Memory B cell (primary cell): ENCODE measurements around the gene DUSP8.
"Not testable (repeated sequence)": the region's sequence is repeated elsewhere in the genome, so short reads cannot be mapped to it uniquely, and the experiment has no call there.

Experiments used
- ATAC-seq: fragments of 150-1000 bp; cut with Tn5 transposase; 2 replicates; pipeline ENCODE4 v1.10.0; 2021; ENCODE audit warnings: low read depth, mild to moderate bottlenecking, moderate library complexity
- DNase-seq, 2 donors: peaks; one replicate each; pipeline ENCODE4 v3.0.0; 2022; ENCODE audit warnings: low spot score in 2 of 2
- H3K27ac Mint-ChIP-seq: one replicate; pipeline ENCODE4 v1.8.0; 2022; ENCODE audit warnings: mild to moderate bottlenecking, moderate library complexity, mixed read lengths
- H3K27me3 Mint-ChIP-seq: one replicate; pipeline ENCODE4 v1.8.0; 2022; ENCODE audit warnings: mixed read lengths
- H3K36me3 Mint-ChIP-seq: one replicate; pipeline ENCODE4 v1.8.0; 2022; ENCODE audit warnings: mild to moderate bottlenecking, mixed read lengths
- H3K4me1 Mint-ChIP-seq: one replicate; pipeline ENCODE4 v1.8.0; 2022; ENCODE audit warnings: mixed read lengths
- H3K4me3 Mint-ChIP-seq: one replicate; pipeline ENCODE4 v1.8.0; 2022; ENCODE audit warnings: mild to moderate bottlenecking, moderate library complexity, mixed read lengths
- H3K9me3 Mint-ChIP-seq: one replicate; pipeline ENCODE4 v1.8.0; 2022; ENCODE audit warnings: mixed read lengths

DUSP8 gene

GRCh38 chr11:1598406-1598805 is 26.3 kb upstream of the DUSP8 start:
- not testable (repeated sequence) for ATAC-seq, H3K4me3 Mint-ChIP-seq, H3K9me3 Mint-ChIP-seq, DNase-seq, H3K36me3 Mint-ChIP-seq, H3K27me3 Mint-ChIP-seq, H3K27ac Mint-ChIP-seq
- H3K4me1 Mint-ChIP-seq, result peaks cover 22% of the 10 kb centered on the region

DNA sequence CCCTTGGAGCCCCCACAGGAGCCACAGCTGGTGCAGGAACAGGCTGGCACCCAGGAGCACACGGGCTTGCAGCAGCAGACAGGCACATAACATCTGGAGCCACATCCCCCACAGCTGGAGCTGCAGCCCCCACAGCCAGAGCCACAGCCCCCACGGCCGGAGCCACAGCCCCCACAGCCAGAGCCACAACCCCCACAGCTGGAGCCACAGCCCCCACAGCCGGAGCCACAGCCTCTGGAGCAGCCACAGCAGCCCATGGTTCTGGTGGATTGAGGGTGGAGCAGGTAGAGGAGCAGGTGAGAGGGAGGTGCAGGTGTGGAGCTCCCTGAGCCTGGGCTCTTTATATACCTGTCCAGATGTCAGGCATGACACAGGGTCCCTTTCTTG is 25.9 kb upstream of the DUSP8 start, which contains the start of gene KRTAP5-2:
Gene KRTAP5-2, minus strand, starts transcription at position 301 of the 387 bp plus-strand sequence. Its CDS starts 44 bp downstream, at position 257.
- no peak for ATAC-seq
- no peak for DNase-seq
- Mint-ChIP-seq H3K27ac (no peak within 1 kb of the TSS), H3K4me3 (no peak within 1 kb of the TSS), H3K27me3 (peaks cover 6% of the 10 kb centered on the region), H3K4me1 (peaks cover 19% of the 10 kb centered on the region), H3K36me3 (peaks cover 5% of the 10 kb centered on the region), H3K9me3 (no peaks in the 10 kb centered on the region)

GRCh38 chr11:1597331-1597993 is 25.4 kb upstream of the DUSP8 start:
- DNase-seq, result no peak
- no peaks in the 10 kb centered on the region for H3K9me3 Mint-ChIP-seq
- no peak overlapping the region for H3K4me3 Mint-ChIP-seq
- peaks cover 6% of the 10 kb centered on the region for H3K27me3 Mint-ChIP-seq
- ATAC-seq, result no peak
- H3K4me1 Mint-ChIP-seq, result peaks cover 18% of the 10 kb centered on the region
- peaks cover 5% of the 10 kb centered on the region for H3K36me3 Mint-ChIP-seq
- H3K27ac Mint-ChIP-seq, result no peak overlapping the region

DNA sequence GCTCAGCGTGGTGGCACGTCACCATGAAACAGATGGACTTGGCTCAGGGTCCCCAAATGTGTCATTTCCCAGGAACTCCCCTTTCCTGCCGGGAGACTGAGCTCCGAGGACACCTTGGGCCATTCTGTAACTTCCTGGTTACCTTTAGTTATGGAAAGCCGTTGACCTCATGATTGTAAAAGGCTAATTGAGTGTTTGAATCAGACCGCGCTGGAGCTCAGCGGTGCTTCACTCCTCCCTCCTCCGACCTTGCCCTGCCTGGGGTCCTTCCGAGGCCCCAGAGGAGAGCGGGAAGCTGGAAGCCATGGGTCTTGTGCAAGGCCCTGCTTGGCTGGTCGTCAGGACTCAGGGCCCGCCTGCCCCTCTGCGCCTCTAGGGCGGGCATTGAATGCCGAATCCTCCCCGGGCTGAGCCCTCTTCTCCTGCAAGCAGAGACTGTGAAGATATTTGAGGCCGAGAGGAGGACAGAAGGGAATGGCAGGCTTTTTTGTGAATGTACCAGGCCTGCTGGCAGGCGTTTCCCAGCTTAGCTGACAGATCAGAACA is 24.6 kb upstream of the DUSP8 start:
- H3K9me3 Mint-ChIP-seq, H3K27ac Mint-ChIP-seq, ATAC-seq, DNase-seq, H3K4me3 Mint-ChIP-seq, H3K27me3 Mint-ChIP-seq, H3K36me3 Mint-ChIP-seq: not testable (repeated sequence)
- H3K4me1 Mint-ChIP-seq, result peaks cover 15% of the 10 kb centered on the region

DNA sequence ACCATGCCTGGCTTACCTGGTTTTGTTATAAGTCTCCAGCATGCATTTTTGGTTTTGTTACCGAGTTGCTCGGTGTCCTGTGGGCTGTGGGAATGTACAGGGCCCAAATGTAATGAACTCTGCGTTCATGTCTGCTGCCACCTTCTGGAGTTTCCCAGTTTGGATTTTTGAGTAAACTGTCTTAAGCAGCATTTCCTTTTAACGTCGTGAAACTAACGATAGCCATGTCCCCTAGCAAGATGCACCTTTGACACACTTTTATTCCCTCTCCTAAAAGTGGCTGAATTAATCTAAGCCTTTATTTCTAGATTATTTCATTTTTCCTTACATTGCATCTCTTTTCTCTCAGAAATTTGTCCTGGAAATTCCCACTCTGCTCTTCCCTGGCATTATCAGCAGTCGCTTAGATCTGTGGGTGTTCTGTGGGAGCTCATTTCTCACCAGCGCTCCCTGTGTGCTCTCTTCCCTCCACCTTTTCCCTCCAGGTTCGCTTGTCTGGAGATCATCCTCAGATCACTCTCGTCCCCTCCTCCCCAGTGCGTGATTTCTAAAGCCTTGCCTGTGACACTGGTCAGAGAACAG is 24.0 kb upstream of the DUSP8 start:
- DNase-seq, H3K9me3 Mint-ChIP-seq, H3K4me3 Mint-ChIP-seq, H3K27me3 Mint-ChIP-seq, ATAC-seq, H3K36me3 Mint-ChIP-seq: not testable (repeated sequence)
- peak overlapping the region; percentile 18 for H3K27ac Mint-ChIP-seq
- H3K4me1 Mint-ChIP-seq, result peaks cover 13% of the 10 kb centered on the region

DNA sequence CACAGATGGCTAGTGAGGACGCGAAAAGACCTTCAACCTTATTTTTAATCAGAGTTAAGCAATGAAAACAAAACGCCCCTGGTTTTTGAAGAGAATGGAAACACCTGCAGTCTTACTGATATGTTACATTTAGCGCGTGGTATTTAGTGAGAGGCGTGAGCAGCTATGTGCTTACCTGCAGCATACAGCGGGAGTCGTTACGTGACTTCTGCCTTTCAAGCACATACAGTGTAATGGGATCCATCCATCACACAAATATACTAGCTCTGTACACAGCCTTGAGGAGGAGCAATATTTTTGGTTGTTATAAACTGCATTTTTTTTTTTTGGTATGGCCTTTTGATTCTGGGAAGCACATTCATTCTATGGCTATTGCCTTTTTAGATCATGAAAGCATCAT is 20.6 kb upstream of the DUSP8 start:
- Mint-ChIP-seq H3K27me3 (peaks cover 8% of the 10 kb centered on the region), H3K9me3 (peaks cover 7% of the 10 kb centered on the region), H3K27ac (no peak overlapping the region), H3K36me3 (peaks cover 10% of the 10 kb centered on the region), H3K4me1 (peaks cover 23% of the 10 kb centered on the region), H3K4me3 (no peak overlapping the region)
- ATAC-seq (no peak), DNase-seq (no peak)

- ATAC-seq (no peak), DNase-seq (no peak)
- Mint-ChIP-seq H3K4me3 (peak overlapping the region; percentile 43), H3K4me1 (peaks cover 23% of the 10 kb centered on the region), H3K27ac (no peak overlapping the region), H3K36me3 (peaks cover 5% of the 10 kb centered on the region), H3K9me3 (peaks cover 7% of the 10 kb centered on the region), H3K27me3 (peaks cover 3% of the 10 kb centered on the region)
Observed at GRCh38 chr11:1589996-1590395, 17.9 kb upstream of the DUSP8 start.

- peak overlapping the region; percentile 91 for H3K27ac Mint-ChIP-seq
- H3K4me1 Mint-ChIP-seq, result peaks cover 23% of the 10 kb centered on the region
- H3K9me3 Mint-ChIP-seq, H3K27me3 Mint-ChIP-seq, DNase-seq, H3K36me3 Mint-ChIP-seq: not testable (repeated sequence)
- H3K4me3 Mint-ChIP-seq, result peak overlapping the region; percentile 80
- peak; percentile 94 for ATAC-seq
Observed at GRCh38 chr11:1589191-1589963, 17.3 kb upstream of the DUSP8 start.

- peak overlapping the region; percentile 16 for H3K4me3 Mint-ChIP-seq
- peaks cover 7% of the 10 kb centered on the region for H3K9me3 Mint-ChIP-seq
- H3K27ac Mint-ChIP-seq, result no peak overlapping the region
- peaks cover 5% of the 10 kb centered on the region for H3K36me3 Mint-ChIP-seq
- DNase-seq, result no peak
- peaks cover 31% of the 10 kb centered on the region for H3K4me1 Mint-ChIP-seq
- ATAC-seq, result no peak
- peaks cover 3% of the 10 kb centered on the region for H3K27me3 Mint-ChIP-seq
Observed at GRCh38 chr11:1586699-1587098, 14.6 kb upstream of the DUSP8 start.

- not testable (repeated sequence) for H3K27ac Mint-ChIP-seq, H3K36me3 Mint-ChIP-seq, H3K27me3 Mint-ChIP-seq, DNase-seq, ATAC-seq, H3K9me3 Mint-ChIP-seq
- Mint-ChIP-seq H3K4me3 (peak within 1 kb of the TSS; percentile 55), H3K4me1 (peaks cover 29% of the 10 kb centered on the region)
Observed at GRCh38 chr11:1584661-1585370, 12.7 kb upstream of the DUSP8 start, which contains the start of gene KRTAP5-1. Gene KRTAP5-1 (minus strand): TSS chr11:1585283. CDS start chr11:1585249, 34 bp downstream.

DNA sequence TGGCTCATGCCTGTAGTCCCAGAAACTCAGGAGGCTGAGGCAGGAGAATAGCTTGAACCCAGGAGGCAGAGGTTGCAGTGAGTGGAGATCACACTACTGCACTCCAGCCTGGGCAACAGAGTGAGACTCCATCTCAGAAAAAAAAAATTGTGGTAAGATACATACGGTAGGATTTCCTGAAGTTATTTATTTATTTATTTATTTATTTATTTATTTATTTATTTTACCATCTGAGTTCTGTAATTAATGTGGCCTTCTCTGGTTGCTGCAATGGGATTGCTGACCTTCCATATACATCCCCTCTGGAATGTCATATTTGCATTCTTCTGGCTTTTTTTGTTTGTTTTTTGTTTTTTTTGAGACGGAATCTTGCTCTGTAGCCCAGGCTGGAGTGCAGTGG is 10.8 kb upstream of the DUSP8 start:
- not testable (repeated sequence) for H3K36me3 Mint-ChIP-seq, H3K27ac Mint-ChIP-seq

GRCh38 chr11:1581976-1582375 is 9.9 kb upstream of the DUSP8 start:
- no peak overlapping the region for H3K4me3 Mint-ChIP-seq
- DNase-seq (no peak), ATAC-seq (no peak)
- peaks cover 23% of the 10 kb centered on the region for H3K4me1 Mint-ChIP-seq
- peaks cover 4% of the 10 kb centered on the region for H3K9me3 Mint-ChIP-seq
- peaks cover 3% of the 10 kb centered on the region for H3K27me3 Mint-ChIP-seq
- peaks cover 7% of the 10 kb centered on the region for H3K36me3 Mint-ChIP-seq
- no peak overlapping the region for H3K27ac Mint-ChIP-seq

More for the DNA sequence above, 10.8 kb upstream of the DUSP8 start:
- not testable (repeated sequence) for H3K9me3 Mint-ChIP-seq, H3K4me3 Mint-ChIP-seq, H3K27me3 Mint-ChIP-seq, ATAC-seq, DNase-seq
- H3K4me1 Mint-ChIP-seq, result peaks cover 23% of the 10 kb centered on the region

DNA sequence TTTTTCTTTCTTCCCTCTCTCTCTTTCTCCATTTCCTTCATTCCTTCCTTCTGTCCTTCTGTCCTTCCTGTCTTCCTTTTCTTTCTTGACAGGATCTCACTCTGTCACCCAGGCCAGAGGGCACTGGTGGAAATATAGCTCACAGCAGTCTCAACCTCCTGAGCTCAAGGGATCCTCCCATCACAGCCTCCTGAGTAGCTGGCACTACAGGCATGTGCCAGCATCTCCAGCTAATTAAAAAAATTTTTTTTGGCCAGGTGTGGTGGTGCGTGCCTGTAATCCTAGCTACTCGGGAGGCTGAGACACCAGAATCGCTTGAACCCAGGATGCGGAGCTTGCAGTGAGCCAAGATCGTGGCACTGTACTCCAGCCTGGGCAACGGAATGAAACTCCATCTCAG is 4.8 kb upstream of the DUSP8 start:
- no peak overlapping the region for H3K4me3 Mint-ChIP-seq
- ATAC-seq, result no peak
- peaks cover 7% of the 10 kb centered on the region for H3K36me3 Mint-ChIP-seq
- H3K4me1 Mint-ChIP-seq, result peaks cover 13% of the 10 kb centered on the region
- H3K27ac Mint-ChIP-seq, result no peak overlapping the region
- H3K27me3 Mint-ChIP-seq, result peaks cover 7% of the 10 kb centered on the region
- DNase-seq, result no peak
- peaks cover 4% of the 10 kb centered on the region for H3K9me3 Mint-ChIP-seq
